Natural killer cell (primary cell): ENCODE measurements around the gene GFER. TPM values are rescaled to one million over a fixed set of nuclear protein-coding genes. Genes with fewer than 3 reads are reported as not detected.
A peak's percentile ranks its signal among the peaks of the same experiment; 100 is the strongest.
"Not testable (repeated sequence)": the region's sequence is repeated elsewhere in the genome, so short reads cannot be mapped to it uniquely, and the experiment has no call there.

Experiments
- ATAC-seq, 3 donors: fragments of 150-1000 bp in 2 of 3; fragments of 200-7000 bp in 1 of 3; cut with Tn5 transposase; 1 replicate in 1 of 3; 2 replicates in 2 of 3; pipeline ENCODE4 v1.10.0; 2021; ENCODE audit warnings: mild to moderate bottlenecking in 2 of 3, moderate library complexity in 2 of 3
- DNase-seq, 2 donors: peaks; one replicate each; pipeline versions ENCODE4 v3.0.0 to v3.0.0-alpha.2; 2013 to 2021; ENCODE audit warnings: mixed read lengths in 1 of 2
- H3K27ac ChIP-seq: one replicate; pipeline ENCODE4 v1.5.1; 2013; ENCODE audit warnings: mild to moderate bottlenecking, low read length
- H3K27me3 ChIP-seq: one replicate; pipeline ENCODE4 v1.6.1; 2013; ENCODE audit warnings: low read length; ENCODE audit not compliant: control insufficient read depth, insufficient read depth
- H3K36me3 ChIP-seq: one replicate; pipeline ENCODE4 v1.6.1; 2013; ENCODE audit warnings: low read length; ENCODE audit not compliant: control insufficient read depth, insufficient read depth
- H3K4me1 ChIP-seq: one replicate; pipeline ENCODE4 v1.6.1; 2013; ENCODE audit warnings: low read length; ENCODE audit not compliant: control insufficient read depth, insufficient read depth
- H3K4me3 ChIP-seq: one replicate; pipeline ENCODE4 v1.5.1; 2013; ENCODE audit warnings: low read length
- H3K9me3 ChIP-seq: one replicate; pipeline ENCODE4 v1.6.1; 2013; ENCODE audit warnings: low read length; ENCODE audit not compliant: control insufficient read depth, insufficient read depth
- H3K27ac Mint-ChIP-seq, 2 donors: one replicate each; pipeline ENCODE4 v1.8.0; 2022; ENCODE audit warnings: mild to moderate bottlenecking in 2 of 2, mixed read lengths in 2 of 2, moderate library complexity in 1 of 2
- H3K27me3 Mint-ChIP-seq, 2 donors: one replicate each; pipeline ENCODE4 v1.8.0; 2022; ENCODE audit warnings: low read depth in 2 of 2, mixed read lengths in 2 of 2
- H3K36me3 Mint-ChIP-seq: one replicate; pipeline ENCODE4 v1.8.0; 2022; ENCODE audit warnings: mixed read lengths
- H3K4me1 Mint-ChIP-seq, 2 donors: one replicate each; pipeline ENCODE4 v1.8.0; 2022; ENCODE audit warnings: mixed read lengths in 2 of 2
- H3K4me3 Mint-ChIP-seq: one replicate; pipeline ENCODE4 v1.8.0; 2022; ENCODE audit warnings: mild to moderate bottlenecking, moderate library complexity, mixed read lengths
- H3K9me3 Mint-ChIP-seq, 2 donors: one replicate each; pipeline ENCODE4 v1.8.0; 2022; ENCODE audit warnings: mixed read lengths in 2 of 2
- WGBS: methylation state at CpG from one replicate; pipeline ENCODE4 v1.1.7; 2013; ENCODE audit warnings: missing lambda C conversion rate; ENCODE audit not compliant: insufficient coverage; 5-methylcytosine and 5-hydroxymethylcytosine counted together
- intact Hi-C: fragments of 100-400 bp; cut with micrococcal nuclease; formaldehyde crosslinking; loops from one replicate; pipeline ENCODE4 v1.14.2; 2022
- total RNA-seq, 4 donors: library from RNA; stranded (reverse); fragments of 120-200 nt in 1 of 4; gene quantifications; one replicate each; pipeline versions ENCODE4 v1.2.3 to v1.2.4, GENCODE V29; 2013 to 2022
- TF ChIP-seq, protein P1 (sequence below): fragments of 200-600 bp; IDR thresholded peaks from one replicate; pipeline ENCODE4 v1.8.0; 2022; ENCODE audit warnings: antibody characterized with exemption

Gene GFER
- total RNA-seq, 3 donors from 2014 or later (not counting 1 experiment from before 2014, with no cell fraction given) = 23.8 to 29.5 (median 24.6) TPM

DNA sequence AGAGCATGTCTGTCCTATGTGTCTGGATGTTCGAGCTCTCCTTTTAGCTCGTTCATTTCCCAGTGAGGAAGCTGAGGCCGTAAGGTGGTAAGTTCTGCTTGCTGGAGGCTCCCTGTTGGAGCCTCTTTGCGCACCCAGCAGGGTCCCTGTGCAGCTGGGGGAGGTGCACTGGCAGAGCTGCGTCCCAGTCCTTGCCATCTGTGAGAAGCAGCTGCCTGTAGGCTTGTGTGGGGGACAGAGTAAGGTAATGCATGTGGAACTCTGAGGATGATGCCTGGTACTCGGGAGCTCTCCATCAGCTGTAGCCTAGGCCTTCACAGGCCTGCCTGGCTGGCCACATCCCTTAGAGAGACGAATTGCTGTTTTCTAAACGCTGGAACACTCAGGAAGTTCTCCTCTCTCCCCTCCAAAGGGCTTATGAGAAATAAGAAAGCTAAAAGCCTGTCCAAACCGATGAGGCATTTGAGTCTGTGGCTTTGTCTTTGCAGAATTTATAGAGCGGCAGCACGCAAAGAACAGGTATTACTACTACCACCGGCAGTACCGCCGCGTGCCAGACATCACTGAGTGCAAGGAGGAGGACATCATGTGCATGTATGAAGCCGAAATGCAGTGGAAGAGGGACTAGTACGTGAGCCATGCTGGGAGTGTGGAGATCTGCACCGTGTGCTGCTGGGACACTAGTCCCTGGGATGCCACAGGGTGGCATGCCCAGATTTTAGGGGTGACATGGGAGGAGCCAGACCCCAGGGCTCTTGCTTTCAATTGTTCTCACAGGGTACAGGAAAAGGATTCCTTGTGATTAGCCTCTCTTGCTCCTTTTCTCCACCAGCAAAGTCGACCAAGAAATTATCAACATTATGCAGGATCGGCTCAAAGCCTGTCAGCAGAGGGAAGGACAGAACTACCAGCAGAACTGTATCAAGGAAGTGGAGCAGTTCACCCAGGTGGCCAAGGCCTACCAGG is 23.0 kb upstream of the GFER start:
- TF ChIP-seq, protein P1, sequence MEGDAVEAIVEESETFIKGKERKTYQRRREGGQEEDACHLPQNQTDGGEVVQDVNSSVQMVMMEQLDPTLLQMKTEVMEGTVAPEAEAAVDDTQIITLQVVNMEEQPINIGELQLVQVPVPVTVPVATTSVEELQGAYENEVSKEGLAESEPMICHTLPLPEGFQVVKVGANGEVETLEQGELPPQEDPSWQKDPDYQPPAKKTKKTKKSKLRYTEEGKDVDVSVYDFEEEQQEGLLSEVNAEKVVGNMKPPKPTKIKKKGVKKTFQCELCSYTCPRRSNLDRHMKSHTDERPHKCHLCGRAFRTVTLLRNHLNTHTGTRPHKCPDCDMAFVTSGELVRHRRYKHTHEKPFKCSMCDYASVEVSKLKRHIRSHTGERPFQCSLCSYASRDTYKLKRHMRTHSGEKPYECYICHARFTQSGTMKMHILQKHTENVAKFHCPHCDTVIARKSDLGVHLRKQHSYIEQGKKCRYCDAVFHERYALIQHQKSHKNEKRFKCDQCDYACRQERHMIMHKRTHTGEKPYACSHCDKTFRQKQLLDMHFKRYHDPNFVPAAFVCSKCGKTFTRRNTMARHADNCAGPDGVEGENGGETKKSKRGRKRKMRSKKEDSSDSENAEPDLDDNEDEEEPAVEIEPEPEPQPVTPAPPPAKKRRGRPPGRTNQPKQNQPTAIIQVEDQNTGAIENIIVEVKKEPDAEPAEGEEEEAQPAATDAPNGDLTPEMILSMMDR = no peak
- WGBS = 60% methylated on average over 20 of the region's 20 CpGs
- intact Hi-C loops = no loop called here
- Histone ChIP-seq H3K4me3 (no peak overlapping the region), H3K9me3 (no peaks in the 10 kb centered on the region), H3K36me3 (peaks cover 20% of the 10 kb centered on the region), H3K27me3 (no peaks in the 10 kb centered on the region), H3K27ac (no peak overlapping the region), H3K4me1 (peaks cover 58% of the 10 kb centered on the region)
- Mint-ChIP-seq H3K36me3 (no peaks in the 10 kb centered on the region), H3K4me1 (peaks cover 41% of the 10 kb centered on the region in 2 donors), H3K27me3 (no peaks in the 10 kb centered on the region), H3K27ac (peak overlapping the region; percentile 56 to 85), H3K9me3 (no peaks in the 10 kb centered on the region), H3K4me3 (peak overlapping the region; percentile 91)
- DNase-seq (peak in 1 of 2 donors; percentile 56), ATAC-seq (no peak)

DNA sequence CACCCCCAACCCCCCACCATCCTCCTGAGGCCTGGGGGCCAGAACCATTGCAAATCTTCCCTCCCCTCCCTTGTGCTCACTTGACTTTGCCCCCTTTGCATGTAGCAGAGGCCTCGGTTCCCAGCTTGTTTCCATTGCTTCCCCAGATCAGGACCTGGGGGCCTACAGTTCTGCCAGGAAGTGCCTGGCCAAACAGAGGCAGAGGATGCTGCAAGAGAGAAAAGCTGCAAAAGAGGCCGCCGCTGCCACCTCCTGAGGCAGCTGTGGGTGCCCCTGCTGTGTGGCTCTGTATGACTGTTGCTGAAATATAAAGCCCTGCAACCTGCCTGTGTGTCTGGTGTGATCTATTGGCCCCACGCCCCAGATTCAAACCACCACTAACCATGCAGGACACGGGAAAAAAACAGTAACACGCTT is 22.3 kb upstream of the GFER start:
- ATAC-seq (no peak), DNase-seq (peak in 1 of 2 donors; percentile 42)
- H3K27me3 ChIP-seq = no peaks in the 10 kb centered on the region
- 71% methylated on average over 3 of the region's 6 CpGs for WGBS
- no peaks in the 10 kb centered on the region for H3K9me3 ChIP-seq
- intact Hi-C loops = no loop called here
- Mint-ChIP-seq H3K27me3 (no peaks in the 10 kb centered on the region), H3K9me3 (no peaks in the 10 kb centered on the region), H3K36me3 (no peaks in the 10 kb centered on the region), H3K4me3 (no peak overlapping the region), H3K4me1 (peaks cover 41% of the 10 kb centered on the region in 2 donors), H3K27ac (no peak overlapping the region)
- H3K36me3 ChIP-seq = peaks cover 20% of the 10 kb centered on the region
- no peak overlapping the region for H3K27ac ChIP-seq
- no peak overlapping the region for H3K4me3 ChIP-seq
- peaks cover 59% of the 10 kb centered on the region for H3K4me1 ChIP-seq
- TF ChIP-seq, protein P1 = no peak

DNA sequence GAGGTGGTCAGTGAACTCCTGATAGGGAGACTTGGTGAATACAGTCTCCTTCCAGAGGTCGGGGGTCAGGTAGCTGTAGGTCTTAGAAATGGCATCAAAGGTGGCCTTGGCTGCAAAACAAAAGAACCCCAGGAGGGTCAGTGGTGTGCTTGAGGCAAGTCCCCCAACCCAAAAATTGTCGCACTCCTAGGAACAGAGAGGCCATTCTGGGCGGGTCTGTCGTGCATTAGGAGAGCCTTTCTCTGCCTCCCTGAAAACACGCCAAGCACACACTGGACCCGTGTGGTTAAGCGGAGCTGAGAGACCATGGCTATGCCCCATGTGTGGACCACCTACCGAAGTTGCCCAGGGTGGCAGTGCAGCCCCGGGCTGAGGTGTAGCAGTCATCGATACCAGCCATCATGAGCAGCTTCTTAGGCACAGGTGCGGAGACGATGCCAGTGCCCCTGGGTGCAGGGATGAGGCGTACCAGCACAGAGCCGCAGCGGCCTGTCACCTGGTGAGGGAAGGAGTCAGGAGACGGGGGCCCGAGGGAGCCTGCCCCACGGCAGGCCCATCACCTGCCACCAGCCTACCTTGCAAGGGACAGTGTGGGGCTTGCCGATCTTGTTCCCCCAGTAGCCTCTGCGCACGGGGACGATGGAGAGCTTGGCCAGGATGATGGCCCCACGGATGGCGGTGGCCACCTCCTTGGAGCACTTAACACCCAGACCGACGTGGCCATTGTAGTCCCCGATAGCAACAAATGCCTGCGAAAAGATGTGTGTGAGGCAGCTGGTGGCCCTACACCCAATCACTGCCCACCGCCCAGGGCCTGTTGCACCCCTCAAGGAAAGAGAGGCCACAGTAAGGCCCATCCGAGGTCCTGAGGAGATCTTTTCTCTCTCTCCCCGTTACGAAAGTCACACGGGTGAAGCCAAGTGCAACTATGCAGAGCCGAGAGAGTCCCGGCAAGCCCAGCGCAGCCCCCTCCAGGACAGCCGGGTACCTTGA is 21.5 kb upstream of the GFER start:
- H3K9me3 ChIP-seq, H3K4me3 ChIP-seq, H3K27me3 Mint-ChIP-seq, intact Hi-C loops, H3K27me3 ChIP-seq, H3K27ac ChIP-seq, H3K36me3 Mint-ChIP-seq, DNase-seq, H3K9me3 Mint-ChIP-seq, ATAC-seq: not testable (repeated sequence)
- 81% methylated on average over 32 of the region's 37 CpGs for WGBS
- Mint-ChIP-seq H3K4me3 (peak overlapping the region; percentile 67), H3K4me1 (peaks cover 41% of the 10 kb centered on the region in 2 donors), H3K27ac (peak overlapping the region; percentile 95)
- peaks cover 20% of the 10 kb centered on the region for H3K36me3 ChIP-seq
- peaks cover 59% of the 10 kb centered on the region for H3K4me1 ChIP-seq
